DOHH2 (cell line): ENCODE data around the gene MUL1.

Experiments used
- CTCF ChIP-seq: fragments of 200-600 bp; sonication (generic); IDR thresholded peaks from one replicate; pipeline ENCODE4 v1.5.1; 2014; ENCODE audit warnings: antibody characterized with exemption, mild to moderate bottlenecking, low read depth, low read length; ENCODE audit not compliant: poor library complexity, severe bottlenecking
- EZH2phosphoT487 ChIP-seq: fragments of 200-600 bp; sonication (generic); IDR thresholded peaks from 2 replicates; pipeline ENCODE4 v1.6.1; 2017; ENCODE audit warnings: borderline replicate concordance, mild to moderate bottlenecking, antibody characterized with exemption, low read length, moderate library complexity, mixed read lengths

- TF ChIP-seq CTCF (no peak), EZH2phosphoT487 (no peak)
These were observed 22.2 kb downstream of the MUL1 start, which contains the start of gene CAMK2N1 for GRCh38 chr1:20485527-20486456.
